ENCODE data around the gene MSI2. TPM values are rescaled to one million over a fixed set of nuclear protein-coding genes. Genes with fewer than 3 reads are reported as not detected.

Gene MSI2
- total RNA-seq, 2 donors from 2014 or later, result 88.3 to 114 TPM

DNA sequence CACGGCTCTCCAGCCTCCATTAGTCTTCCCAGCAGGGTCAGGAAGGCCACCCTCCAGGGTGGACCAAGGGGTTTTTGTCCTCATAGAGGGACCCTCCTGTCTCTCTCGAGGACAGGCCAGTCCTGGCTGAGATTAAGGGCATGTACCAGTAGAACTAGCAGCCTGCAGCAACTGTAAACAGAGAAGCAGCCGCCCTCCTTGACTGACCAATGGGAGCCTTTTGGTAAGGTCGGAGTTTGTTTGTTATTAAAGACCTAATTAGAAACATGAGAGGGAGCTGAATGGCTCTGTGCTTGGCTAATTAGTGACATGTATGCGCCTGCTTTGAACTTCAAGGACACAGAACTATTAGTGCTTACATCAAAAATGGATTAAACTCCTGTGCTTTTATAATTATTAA lies 408.8 kb downstream of the MSI2 start:
- no peaks in the 10 kb centered on the region for H3K27me3 Mint-ChIP-seq (ENCODE audit: insufficient read depth)
- H3K4me1 Mint-ChIP-seq, result peaks cover 36% of the 10 kb centered on the region
- 57 to 75% methylated on average over 1 to 5 of the region's 5 CpGs for whole genome bisulfite sequencing, 2 experiments (ENCODE audit: insufficient coverage in 1 of 2, insufficient read length in 1 of 2)

GRCh38 chr17:57665696-57666095 lies 409.4 kb downstream of the MSI2 start:
- Histone ChIP-seq H3K4me1 (ENCODE audit: control insufficient read depth, insufficient read depth, low read length) (peaks cover 6% of the 10 kb centered on the region), H3K27me3 (ENCODE audit: control insufficient read depth, insufficient read depth, low read length, poor library complexity, severe bottlenecking) (no peaks in the 10 kb centered on the region), H3K27ac (ENCODE audit: low read depth, low read length) (no peak overlapping the region), H3K36me3 (ENCODE audit: control insufficient read depth, insufficient read depth, low read length) (peaks cover 6% of the 10 kb centered on the region), H3K9me3 (ENCODE audit: control insufficient read depth, low read length) (no peaks in the 10 kb centered on the region), H3K9ac (ENCODE audit: extremely low read depth, low read length, poor library complexity, severe bottlenecking) (no peak overlapping the region), H3K4me3 (ENCODE audit: low read length) (no peak overlapping the region)
- H3K36me3 Mint-ChIP-seq (ENCODE audit: low read depth), result peaks cover 19% of the 10 kb centered on the region
- H3K4me3 Mint-ChIP-seq, result no peak overlapping the region
- H3K9me3 Mint-ChIP-seq, result no peaks in the 10 kb centered on the region
- no peak overlapping the region for H3K27ac Mint-ChIP-seq
- WGBS, 2 experiments (ENCODE audit: insufficient coverage in 1 of 2, insufficient read length in 1 of 2), result 88 to 100% methylated on average over 1 to 4 of the region's 4 CpGs
- DNase-seq, result peak; percentile 62
- H3K4me1 Mint-ChIP-seq, result peaks cover 36% of the 10 kb centered on the region
- no peaks in the 10 kb centered on the region for H3K27me3 Mint-ChIP-seq (ENCODE audit: insufficient read depth)
- TF ChIP-seq, protein P1, sequence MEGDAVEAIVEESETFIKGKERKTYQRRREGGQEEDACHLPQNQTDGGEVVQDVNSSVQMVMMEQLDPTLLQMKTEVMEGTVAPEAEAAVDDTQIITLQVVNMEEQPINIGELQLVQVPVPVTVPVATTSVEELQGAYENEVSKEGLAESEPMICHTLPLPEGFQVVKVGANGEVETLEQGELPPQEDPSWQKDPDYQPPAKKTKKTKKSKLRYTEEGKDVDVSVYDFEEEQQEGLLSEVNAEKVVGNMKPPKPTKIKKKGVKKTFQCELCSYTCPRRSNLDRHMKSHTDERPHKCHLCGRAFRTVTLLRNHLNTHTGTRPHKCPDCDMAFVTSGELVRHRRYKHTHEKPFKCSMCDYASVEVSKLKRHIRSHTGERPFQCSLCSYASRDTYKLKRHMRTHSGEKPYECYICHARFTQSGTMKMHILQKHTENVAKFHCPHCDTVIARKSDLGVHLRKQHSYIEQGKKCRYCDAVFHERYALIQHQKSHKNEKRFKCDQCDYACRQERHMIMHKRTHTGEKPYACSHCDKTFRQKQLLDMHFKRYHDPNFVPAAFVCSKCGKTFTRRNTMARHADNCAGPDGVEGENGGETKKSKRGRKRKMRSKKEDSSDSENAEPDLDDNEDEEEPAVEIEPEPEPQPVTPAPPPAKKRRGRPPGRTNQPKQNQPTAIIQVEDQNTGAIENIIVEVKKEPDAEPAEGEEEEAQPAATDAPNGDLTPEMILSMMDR (conservative IDR thresholded peaks at IDR 0.05), result no peak

More for the DNA sequence above, 408.8 kb downstream of the MSI2 start:
- Histone ChIP-seq H3K27ac (ENCODE audit: low read depth, low read length) (no peak overlapping the region), H3K36me3 (ENCODE audit: control insufficient read depth, insufficient read depth, low read length) (peaks cover 9% of the 10 kb centered on the region), H3K4me1 (ENCODE audit: control insufficient read depth, insufficient read depth, low read length) (peaks cover 6% of the 10 kb centered on the region), H3K4me3 (ENCODE audit: low read length) (no peak overlapping the region), H3K27me3 (ENCODE audit: control insufficient read depth, insufficient read depth, low read length, poor library complexity, severe bottlenecking) (no peaks in the 10 kb centered on the region), H3K9ac (ENCODE audit: extremely low read depth, low read length, poor library complexity, severe bottlenecking) (no peak overlapping the region), H3K9me3 (ENCODE audit: control insufficient read depth, low read length) (no peaks in the 10 kb centered on the region)
- H3K27ac Mint-ChIP-seq, result peak overlapping the region; percentile 29
- H3K4me3 Mint-ChIP-seq, result no peak overlapping the region
- no peaks in the 10 kb centered on the region for H3K9me3 Mint-ChIP-seq
- H3K36me3 Mint-ChIP-seq (ENCODE audit: low read depth), result peaks cover 23% of the 10 kb centered on the region
- peak; percentile 70 for DNase-seq
- TF ChIP-seq, protein P1 (conservative IDR thresholded peaks at IDR 0.05), result no peak

DNA sequence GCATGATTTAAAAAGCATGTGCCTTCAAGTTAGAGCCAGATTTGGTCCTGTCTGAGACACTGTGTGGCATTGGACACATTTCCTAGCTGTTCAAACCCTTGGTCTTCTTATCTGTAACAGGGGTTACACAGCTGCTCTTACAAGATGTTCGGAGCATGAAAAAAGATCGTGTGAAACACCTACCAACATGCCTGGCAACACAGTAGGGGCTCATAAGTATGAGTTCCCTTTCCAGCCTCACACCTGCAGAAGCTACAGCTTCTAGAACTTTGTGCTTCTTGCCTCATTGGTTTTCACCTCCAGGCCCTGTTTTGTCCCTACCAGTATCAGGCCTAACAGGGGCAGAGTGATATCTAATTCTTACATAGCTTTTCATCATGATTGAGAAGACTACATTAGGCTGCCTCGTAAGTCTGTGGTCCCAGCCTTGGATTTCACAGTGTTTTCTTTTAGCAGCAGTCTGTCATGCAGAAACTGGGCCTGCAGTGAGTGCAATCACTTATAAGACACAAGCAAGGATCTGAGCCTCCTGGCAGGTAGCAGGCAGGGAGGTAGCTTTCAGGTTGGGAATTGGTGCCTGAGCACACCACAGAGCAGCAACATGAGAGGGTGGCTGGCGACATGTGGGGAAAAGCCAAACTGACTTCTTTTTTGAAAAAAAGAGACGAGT lies 410.0 kb downstream of the MSI2 start:
- no peak overlapping the region for H3K4me3 Mint-ChIP-seq
- 90 to 91% methylated on average over 5 of the region's 5 CpGs for WGBS, 2 experiments (ENCODE audit: insufficient coverage in 1 of 2, insufficient read length in 1 of 2)
- DNase-seq, result peak; percentile 33
- TF ChIP-seq, protein P1 (conservative IDR thresholded peaks at IDR 0.05), result no peak
- H3K36me3 Mint-ChIP-seq (ENCODE audit: low read depth), result peaks cover 19% of the 10 kb centered on the region
- peaks cover 32% of the 10 kb centered on the region for H3K4me1 Mint-ChIP-seq
- Histone ChIP-seq H3K27ac (ENCODE audit: low read depth, low read length) (no peak overlapping the region), H3K27me3 (ENCODE audit: control insufficient read depth, insufficient read depth, low read length, poor library complexity, severe bottlenecking) (no peaks in the 10 kb centered on the region), H3K4me1 (ENCODE audit: control insufficient read depth, insufficient read depth, low read length) (peaks cover 6% of the 10 kb centered on the region), H3K36me3 (ENCODE audit: control insufficient read depth, insufficient read depth, low read length) (peaks cover 6% of the 10 kb centered on the region), H3K9ac (ENCODE audit: extremely low read depth, low read length, poor library complexity, severe bottlenecking) (no peak overlapping the region), H3K9me3 (ENCODE audit: control insufficient read depth, low read length) (no peaks in the 10 kb centered on the region), H3K4me3 (ENCODE audit: low read length) (no peak overlapping the region)
- H3K27me3 Mint-ChIP-seq (ENCODE audit: insufficient read depth), result no peaks in the 10 kb centered on the region
- H3K9me3 Mint-ChIP-seq, result no peaks in the 10 kb centered on the region
- no peak overlapping the region for H3K27ac Mint-ChIP-seq

Data from endodermal cell (in vitro differentiated cells).